Stimulated activated CD8-positive, alpha-beta memory T cell treated with anti-CD3 and anti-CD28 coated beads, Interleukin-4, amount 100 ng/mL, for 4 hours (primary cell): Measurements from ENCODE around the gene DHX29.

Experiments
- DNase-seq, 2 donors: peaks; one replicate each; pipeline ENCODE4 v3.0.0-alpha.2; 2020; ENCODE audit warnings: low read depth in 2 of 2, low spot score in 1 of 2

DHX29 gene

DNA sequence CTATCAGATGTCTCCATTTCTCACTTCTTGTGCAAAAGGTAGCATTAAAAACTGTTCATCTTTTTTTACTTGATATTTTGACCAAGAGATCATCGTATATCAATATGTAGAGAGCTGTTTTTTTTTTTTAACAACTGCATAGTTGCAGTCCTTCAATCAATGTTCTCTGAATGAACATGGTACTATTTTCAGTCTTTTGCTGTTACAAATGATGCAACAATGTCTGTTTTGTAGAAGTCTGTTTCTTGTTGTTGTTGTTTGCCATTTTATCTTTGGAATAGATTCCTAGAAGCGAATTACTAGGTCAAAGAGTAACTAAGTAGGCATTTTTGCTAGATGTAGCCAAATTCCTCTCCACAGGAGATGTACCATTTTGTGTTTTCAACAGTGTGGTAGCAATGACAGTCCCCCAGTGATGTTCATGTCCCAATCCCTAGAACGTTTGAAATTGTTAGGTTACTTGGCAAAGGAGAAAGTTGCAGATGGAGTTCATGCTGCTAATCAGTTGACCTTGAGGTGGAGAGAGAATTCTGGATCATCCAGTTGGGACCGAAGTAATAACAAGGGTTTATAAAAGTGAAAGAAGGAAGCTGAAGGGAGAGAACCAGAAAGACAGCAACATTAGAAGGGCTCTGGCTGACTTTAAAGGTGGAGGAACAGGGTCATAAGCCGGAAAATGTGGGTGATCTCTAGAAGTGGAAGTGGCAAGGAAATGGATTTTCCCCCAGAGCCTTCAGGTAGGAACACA, 6.5 kb upstream of the DHX29 start:
- DNase-seq: no peak

DNA sequence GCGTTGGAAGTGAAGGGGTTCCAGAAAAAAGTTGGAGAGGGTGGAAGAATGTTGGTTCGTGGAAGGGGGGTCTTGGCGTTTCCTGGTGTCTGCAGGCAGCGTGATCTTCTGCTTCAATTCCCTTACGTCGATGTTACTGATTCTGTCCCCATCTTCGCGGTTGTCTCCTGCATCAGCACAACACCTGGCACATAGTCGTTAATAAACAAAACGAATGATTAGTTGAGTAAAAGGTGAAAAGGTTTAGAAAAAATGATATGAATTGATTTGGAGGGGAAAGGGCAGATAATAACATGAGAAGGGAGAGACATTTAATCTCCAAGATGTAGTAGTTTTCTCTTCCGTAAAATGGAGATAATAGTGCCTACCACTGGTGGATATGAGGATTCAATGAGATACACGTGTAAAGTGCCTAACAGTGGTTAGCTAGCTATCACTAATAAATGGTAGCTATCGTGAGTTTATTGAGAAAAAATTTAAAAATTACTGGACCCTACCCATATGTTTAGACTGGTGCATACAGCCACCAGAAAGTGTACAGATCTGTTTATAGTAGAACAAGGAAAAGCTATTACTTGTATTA, 851 bp upstream of the DHX29 start:
- no peak for DNase-seq

DNA sequence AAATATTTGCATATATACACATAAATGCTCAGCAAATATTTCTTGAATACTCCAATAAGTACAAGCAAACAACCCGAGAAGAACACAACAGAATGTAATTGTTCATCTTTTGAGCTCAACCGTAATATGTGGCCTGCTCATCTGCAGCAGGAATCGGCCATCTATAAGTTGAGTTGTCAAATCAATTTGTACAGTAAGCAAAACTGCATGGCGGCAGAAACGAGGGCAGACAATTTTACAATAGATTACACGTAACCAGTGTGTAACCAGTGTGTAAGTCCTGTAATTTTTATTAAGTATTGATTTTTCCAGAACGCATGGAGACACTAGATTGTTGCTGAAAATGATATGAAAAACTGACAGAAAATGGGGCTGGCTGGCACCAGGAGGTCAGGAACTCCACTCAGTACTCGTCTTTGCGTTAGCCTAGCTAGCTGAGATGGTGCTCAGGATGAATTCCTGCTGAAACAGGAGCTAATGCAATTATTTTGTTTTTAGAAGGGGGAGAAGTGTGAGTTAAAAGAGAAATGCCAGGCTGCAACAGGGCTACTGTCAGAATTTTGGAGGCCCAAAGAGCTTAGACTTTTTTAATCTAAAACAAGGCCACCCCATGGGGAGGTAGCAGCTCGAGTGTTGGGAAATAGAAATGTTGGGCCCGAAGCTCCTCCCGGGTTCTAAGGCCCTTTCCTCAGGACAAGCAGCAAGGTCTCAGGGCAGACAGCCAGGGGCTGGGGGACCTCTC, 682 bp downstream of the DHX29 start:
- no peak for DNase-seq

DNA sequence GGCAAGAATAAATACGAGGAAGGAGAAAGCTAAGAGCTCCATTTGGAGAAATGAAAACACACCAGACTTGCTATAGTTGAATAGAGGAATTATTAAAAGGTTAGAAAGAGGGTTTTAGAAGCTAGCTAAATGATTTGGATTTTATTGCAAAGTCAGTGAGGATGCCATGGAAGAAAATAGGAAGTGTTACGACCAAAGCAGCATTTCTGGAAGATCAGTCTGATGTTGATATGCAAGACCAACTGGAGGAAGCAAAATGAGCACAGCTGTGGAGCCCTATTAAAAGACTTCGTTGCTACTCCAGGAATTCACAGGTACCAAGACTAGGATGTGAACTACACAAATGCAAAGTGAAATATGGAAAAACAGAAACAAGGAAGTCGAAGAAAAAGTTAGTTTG, 2.1 kb downstream of the DHX29 start:
- DNase-seq: no peak

DNA sequence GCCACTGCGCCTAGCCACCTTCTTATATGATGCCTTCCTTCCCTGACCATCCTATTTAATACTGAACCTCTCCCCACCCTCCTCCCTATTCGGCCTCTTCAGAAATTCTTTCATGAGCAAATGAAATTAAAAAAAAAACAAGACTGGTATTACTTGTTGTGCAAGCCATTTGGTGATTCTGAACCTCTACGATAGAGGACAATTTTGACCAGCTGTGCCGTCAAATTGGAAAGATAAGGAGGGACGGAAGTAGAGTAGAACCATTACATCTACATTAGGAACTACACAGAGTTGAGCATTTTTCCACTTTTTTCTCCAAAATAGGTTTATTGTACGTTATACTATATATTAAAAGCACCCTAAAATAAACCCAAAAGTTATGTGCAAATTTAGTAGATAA, 2.9 kb downstream of the DHX29 start:
- no peak for DNase-seq

DNA sequence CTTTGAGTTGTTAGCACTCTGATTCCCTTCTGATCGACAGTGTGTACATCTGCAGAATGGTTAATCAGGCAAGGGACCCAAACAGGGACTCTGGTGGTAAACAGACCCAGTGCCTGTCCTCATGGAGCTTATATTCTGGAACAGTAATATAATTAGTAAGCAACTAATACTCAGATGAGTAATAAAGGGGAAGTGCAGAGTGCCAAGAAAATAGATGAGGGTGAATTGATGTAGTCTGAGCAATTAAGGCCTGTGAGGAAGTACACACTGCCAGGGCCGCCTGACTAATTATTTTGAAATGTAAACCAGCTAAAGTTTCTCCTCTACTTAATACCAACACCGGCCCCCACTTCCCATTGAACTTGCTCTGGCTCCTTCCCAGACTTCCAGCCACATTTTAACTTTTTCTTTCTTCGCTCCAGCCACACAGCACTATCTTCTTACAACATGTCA, 4.2 kb downstream of the DHX29 start:
- DNase-seq: no peak

DNA sequence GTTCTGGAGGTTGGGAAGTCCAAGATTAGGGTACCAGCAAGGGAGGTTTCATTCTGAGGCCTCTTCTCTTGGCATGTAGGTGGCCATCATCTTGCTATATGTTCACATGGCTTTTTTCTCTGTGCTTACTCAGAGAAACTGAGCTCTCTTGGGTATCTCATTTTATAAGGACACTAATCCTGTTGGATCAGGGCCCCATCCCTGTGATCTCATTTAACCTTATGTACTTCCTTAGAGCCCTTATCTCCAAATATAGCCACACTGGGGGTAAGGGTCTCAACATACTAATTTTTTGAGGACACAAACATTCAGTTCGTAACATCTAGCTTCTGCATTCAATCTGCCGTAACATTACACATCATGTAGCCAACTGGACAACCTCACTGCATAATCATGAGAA, 6.6 kb downstream of the DHX29 start:
- DNase-seq: no peak

DNA sequence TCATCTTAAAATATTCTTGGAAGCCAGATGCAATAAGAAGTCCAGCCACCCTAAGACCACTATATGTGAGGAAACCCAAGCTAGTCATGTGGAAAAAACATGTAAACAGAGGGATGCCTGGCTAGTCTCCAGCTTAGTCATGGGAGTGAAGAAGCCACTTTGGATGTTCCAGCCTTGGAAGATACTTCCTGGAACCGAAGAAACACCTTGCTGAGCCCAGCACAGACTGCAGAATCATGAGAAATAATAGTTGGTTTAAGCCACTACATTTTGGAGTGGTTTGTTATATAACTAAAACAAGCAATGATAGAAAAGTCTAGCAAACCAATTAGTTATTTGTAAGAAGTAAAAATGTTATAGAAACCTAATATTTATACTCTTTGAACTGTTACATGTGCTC, 12.6 kb downstream of the DHX29 start:
- DNase-seq: no peak

DNA sequence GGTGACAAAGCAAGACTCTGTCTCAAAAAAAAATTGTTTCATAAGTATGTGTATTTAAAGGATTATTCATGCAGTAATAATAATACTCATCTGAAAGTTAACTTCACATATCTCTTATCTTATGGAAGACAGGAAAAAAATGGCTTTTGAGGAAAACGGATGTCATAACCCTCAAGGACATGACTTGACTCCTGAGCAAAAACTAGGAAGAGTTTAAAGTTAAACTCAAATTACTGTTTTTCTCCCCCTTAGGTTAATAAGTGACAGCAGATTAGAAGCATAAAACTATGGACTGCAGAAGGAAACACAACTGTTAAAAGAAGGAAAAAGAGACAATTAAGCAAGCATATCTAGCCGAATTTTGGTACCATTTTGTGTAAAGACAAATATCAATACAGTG, 16.5 kb downstream of the DHX29 start:
- no peak for DNase-seq

DNA sequence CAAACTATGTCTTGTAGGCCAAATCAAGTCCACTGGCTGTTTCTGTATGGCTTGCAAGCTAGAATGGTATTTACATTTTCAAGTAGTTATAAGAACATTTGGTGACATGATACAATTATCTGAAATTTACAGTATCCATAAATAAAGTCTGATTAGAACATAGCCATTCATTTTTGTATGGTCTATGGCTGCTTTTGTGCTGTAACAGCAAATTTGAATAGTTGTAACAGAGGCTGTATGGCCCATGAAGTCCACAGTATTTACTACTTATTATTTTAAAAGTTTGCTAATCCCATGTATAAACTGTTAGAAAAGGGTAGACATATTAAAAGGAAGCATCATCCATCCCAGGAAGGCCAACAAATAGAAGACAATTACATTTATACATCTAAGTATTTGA, 17.7 kb downstream of the DHX29 start:
- DNase-seq: no peak

DNA sequence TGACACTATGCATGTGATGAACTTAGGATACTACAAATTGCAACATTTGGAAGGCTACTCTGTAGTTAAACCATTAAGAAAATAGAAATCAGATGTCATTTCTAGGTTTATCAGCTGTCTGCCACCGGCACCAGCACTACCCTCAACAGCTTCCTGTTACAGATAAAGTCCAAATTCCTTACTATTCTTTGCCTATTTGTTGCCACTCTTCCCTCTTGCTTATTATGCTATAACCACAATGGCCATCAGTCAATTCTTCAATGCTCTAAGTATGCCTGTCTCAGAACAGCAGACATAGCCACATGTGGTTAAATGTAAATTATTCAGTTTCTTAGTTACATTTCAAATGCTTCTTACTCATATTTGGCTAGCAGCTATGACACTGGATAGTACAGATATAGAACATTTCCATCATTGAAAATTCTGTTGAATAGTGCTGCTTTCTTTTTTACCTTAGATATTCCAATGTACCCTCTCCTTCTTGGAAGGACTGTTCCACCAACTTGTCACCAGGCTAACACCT, 21.0 kb downstream of the DHX29 start:
- DNase-seq: no peak

DNA sequence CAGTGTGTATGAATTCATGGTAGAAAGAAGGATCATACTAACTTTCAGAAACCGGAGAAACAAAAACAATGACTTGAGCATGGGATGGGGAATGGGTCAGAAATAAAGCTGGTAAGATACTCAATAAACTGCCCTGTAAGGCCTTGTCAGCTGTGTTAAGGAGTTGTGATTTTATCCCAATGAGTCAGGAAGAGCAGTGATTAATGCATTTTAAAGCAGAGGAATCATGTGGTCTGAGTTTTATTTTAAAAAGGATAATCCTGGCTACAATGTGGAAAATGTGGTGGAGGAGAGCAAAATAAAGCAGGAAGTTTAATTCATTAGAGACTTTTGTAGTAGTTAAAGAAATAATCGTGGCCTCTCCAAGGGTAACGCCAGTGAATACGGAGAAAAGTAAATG, 28.7 kb downstream of the DHX29 start:
- no peak for DNase-seq

DNA sequence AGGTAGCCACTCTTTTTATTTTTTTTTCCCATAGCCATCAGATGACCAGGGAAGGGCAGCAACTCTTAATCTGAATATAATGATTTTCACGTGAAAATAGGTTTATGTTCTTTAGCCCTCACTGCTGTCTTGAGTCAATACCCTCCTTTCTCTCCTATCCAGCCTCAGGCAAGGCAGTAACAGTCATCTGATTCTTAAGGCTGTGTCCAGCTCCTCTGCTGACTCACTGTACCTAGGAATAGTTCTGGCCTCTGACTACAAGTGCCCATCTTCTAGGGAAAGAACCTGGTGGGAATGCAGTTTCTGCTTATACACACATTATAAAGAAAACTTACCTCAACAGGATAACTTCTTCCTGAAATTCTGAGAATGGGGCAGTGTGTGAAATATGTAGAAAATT, 30.7 kb downstream of the DHX29 start:
- DNase-seq: no peak

DNA sequence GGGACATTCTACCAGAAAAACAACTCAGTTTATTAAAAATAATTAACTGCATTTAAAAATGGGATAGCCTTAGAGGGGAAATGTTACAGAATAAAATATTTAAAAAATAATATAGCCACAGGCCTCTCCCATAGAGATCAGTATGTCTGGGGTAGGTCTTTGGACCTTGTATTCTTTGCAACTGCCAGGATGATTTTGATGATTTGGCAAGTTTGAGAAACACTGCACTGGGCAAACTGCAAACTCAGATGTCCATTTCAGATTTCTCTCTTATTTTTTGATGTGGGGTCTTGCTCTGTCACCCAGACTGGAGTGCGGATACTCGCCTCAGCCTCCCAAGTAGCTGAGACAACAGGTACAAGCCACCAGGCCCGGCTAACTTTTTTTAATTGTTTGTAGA, 49.2 kb downstream of the DHX29 start:
- DNase-seq: no peak

DNA sequence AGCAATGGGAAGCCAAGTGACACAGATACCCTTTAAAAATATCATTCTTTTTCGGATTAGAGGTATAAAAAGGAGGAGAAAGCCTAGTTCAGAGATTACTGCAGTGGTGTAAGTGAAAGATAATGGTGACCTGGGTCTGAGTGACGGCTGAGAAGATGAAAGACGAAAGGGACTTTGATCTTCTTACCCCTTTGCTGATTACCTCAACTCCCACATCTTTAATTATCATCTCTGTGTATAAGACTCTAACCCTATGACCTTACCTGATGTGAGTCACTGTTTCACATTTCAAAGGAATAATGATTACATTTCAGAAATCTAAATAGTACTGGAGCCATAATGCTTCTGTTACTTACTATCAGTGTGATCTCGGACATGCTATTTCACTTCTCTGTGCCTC, 52.7 kb downstream of the DHX29 start:
- no peak for DNase-seq

DNA sequence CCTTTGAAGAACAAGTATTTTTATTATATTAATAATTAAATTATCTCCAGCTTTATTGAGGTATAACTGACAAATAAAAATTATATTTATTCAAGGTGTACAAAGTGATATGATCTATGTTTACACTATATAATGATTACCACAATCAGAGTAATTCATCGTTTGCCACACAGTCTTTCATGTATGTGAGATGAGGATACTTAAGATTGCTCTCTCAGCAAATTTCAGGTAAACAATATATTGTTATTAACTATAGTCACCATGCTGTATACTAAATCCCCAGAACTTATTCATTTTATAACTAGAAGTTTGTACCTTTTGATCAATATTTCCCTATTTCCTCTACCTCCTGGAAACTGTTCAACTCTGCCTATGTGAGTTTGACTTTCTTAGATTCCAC, 57.4 kb downstream of the DHX29 start:
- DNase-seq: no peak

DNA sequence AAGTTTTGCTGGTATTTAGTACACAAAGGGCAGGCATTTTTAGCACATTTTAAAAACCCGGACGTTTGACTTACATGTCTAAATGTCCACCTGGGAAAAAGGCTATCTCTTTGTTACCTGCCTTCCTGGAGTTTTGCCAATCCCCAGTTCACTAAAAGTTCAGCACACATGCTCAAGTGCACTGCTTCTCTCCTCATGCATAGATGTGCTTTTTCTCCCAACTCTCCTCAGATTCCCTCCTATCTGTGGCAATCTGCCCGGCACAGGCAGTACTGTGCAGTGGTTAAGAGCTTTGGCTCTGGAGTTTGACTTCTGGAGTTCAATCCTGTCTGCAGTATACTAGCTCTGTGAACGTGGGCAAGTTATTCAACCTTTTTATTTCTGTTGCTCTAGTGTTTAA, 65.7 kb downstream of the DHX29 start:
- DNase-seq: no peak

DNA sequence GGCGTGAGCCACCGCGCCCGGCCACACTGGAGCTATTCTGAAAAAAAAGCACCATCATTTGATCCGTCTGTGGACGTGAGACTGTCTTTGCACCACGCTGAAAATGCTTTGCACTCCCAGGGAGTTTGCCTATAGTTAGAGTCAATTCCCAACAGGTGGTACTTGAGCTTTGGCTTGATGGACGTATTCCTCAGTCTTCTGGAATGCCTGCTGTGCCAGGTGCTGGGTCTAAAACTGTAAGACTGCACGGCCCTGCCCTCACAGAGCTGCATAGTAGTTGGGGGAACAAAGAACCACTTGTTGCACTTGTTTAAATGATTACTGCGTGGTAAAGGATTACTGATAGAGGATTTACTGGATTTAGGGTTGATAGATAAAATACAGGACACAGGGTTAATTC, 70.7 kb downstream of the DHX29 start:
- no peak for DNase-seq

DNA sequence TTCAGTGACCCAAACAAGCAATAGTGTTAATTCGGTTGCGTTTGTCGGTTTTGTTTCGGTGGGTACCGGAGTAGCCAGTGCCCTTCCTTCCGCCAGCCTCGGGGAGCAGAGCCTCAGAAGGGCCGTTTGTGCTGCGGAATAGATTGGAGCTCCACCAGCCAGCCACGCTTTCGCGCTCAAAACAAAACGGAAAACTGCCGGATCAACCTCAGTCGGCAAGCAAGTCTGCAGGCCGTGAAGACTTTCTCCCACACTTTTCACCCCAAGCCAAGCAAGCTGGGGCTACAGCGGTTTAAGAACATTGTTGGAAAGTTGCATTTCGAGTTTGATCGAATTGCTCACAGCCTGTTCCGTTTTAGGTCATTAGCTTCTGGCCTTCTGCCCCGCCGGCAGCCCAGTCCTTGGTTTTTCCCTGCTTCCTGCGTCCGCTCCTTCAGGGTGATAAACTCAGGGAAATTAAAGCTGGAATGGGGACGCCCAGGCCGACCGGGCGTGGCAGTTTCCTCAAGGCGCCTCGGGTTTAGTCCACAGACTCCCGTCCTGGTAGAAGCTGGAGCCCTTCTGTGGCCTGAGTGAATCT, 73.3 kb downstream of the DHX29 start:
- DNase-seq: no peak

DNA sequence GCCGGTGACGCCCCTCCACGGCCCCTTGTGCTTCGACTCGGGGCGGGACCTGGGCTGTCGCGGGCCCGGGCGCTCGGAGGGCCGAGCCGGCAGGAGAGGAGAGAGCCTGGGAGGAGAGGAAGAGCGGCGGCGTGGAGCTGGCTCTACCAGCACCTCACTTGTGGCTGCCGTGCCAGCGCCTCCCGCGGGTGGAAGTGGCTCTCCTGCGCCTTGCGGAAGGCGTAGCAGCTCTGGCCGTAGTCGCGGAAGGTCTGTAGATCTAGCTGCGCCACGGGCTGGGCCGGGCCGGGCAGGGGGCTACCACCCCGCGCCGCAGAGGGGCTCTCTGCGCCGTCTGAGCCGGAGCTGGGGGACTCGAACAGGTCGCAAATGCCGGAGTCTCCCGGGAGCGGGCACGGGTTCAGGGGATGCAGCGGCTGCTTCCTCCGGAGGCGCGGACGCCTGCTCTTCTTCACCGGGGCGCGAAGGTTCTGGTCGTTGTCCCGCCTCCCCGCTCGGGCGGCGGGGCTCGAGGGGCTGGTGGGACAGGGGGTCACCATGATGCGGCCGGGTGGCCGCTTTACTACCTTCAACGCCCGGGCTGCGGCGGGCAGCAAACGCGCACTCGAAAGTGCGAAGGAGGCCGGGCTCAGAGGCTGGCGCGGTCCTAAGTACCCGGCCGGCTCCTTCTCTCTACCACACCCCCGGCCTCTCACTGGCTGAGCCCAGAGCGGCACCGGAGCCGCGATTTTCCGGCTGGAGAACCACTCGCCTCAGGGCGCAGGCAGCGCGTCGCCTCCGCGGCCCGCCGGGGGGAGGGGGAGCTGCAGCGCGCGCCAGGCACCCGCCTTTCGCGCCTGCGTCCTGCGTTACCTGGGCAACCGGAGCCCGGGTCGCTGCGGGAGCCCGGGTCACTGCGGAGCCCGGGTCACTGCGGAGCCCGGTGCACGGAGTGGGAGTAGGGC, 74.2 kb downstream of the DHX29 start, which contains the start of gene CCNO:
TSS of gene CCNO (minus strand) at position 624 of the 944 bp plus-strand sequence. CDS start at position 539, 85 bp downstream.
- DNase-seq: no peak
